Stimulated activated CD8-positive, alpha-beta memory T cell treated with anti-CD3 and anti-CD28 coated beads, Interleukin-7, amount 100 ng/mL, for 4 hours (primary cell): ENCODE measurements around the gene USP53.
"Not testable (repeated sequence)": the region's sequence is repeated elsewhere in the genome, so short reads cannot be mapped to it uniquely, and the experiment has no call there.

Experiments
- DNase-seq, 2 donors: peaks; one replicate each; pipeline ENCODE4 v3.0.0-alpha.2; 2020; ENCODE audit warnings: low read depth in 2 of 2

USP53 gene

GRCh38 chr4:119228406-119228805, 15.9 kb downstream of the USP53 start:
- no peak for DNase-seq

GRCh38 chr4:119229908-119230687, 17.6 kb downstream of the USP53 start:
- no peak for DNase-seq

- no peak for DNase-seq
These were observed 19.0 kb downstream of the USP53 start for GRCh38 chr4:119231491-119231890.

GRCh38 chr4:119232286-119232685, 19.8 kb downstream of the USP53 start:
- DNase-seq = no peak

- no peak for DNase-seq
These were observed 20.7 kb downstream of the USP53 start for GRCh38 chr4:119233191-119233590.

GRCh38 chr4:119233750-119234149, 21.2 kb downstream of the USP53 start:
- no peak for DNase-seq

- no peak for DNase-seq
These were observed 24.7 kb downstream of the USP53 start for GRCh38 chr4:119237201-119237600.

- DNase-seq = no peak
These were observed 25.1 kb downstream of the USP53 start for GRCh38 chr4:119237642-119238041.

GRCh38 chr4:119238068-119238722, 25.7 kb downstream of the USP53 start:
- no peak for DNase-seq

GRCh38 chr4:119240128-119240527, 27.6 kb downstream of the USP53 start:
- no peak for DNase-seq

GRCh38 chr4:119240568-119240967, 28.1 kb downstream of the USP53 start:
- no peak for DNase-seq

GRCh38 chr4:119242417-119242816, 29.9 kb downstream of the USP53 start:
- no peak for DNase-seq

- no peak for DNase-seq
These were observed 31.4 kb downstream of the USP53 start for GRCh38 chr4:119243868-119244267.

GRCh38 chr4:119244344-119244743, 31.8 kb downstream of the USP53 start:
- DNase-seq = no peak

- no peak for DNase-seq
These were observed 32.3 kb downstream of the USP53 start for GRCh38 chr4:119244832-119245231.

- DNase-seq = no peak
These were observed 33.7 kb downstream of the USP53 start for GRCh38 chr4:119246177-119246733.

GRCh38 chr4:119251037-119251436, 38.5 kb downstream of the USP53 start:
- not testable (repeated sequence) for DNase-seq

GRCh38 chr4:119255223-119255622, 42.7 kb downstream of the USP53 start:
- DNase-seq = not testable (repeated sequence)

- no peak for DNase-seq
These were observed 48.0 kb downstream of the USP53 start for GRCh38 chr4:119260528-119260927.

- DNase-seq = no peak
These were observed 49.5 kb downstream of the USP53 start for GRCh38 chr4:119261986-119262385.

GRCh38 chr4:119264743-119265142, 52.2 kb downstream of the USP53 start:
- DNase-seq = no peak

- DNase-seq = no peak
These were observed 53.6 kb downstream of the USP53 start for GRCh38 chr4:119266153-119266552.

- DNase-seq = no peak
These were observed 56.0 kb downstream of the USP53 start for GRCh38 chr4:119268466-119268865.
